HG03196 (cell line): ENCODE data around the gene TBC1D19.
A peak's percentile ranks its signal among the peaks of the same experiment; 100 is the strongest.

Experiments
- ATAC-seq: cut with Tn5 transposase; IDR thresholded peaks from one replicate; pipeline ENCODE4 v1.9.1; 2021; ENCODE audit not compliant: unreplicated experiment

The TBC1D19 gene

GRCh38 chr4:26779224-26779623, 195.3 kb downstream of the TBC1D19 start:
- ATAC-seq = no peak

GRCh38 chr4:26779674-26780073, 195.8 kb downstream of the TBC1D19 start:
- no peak for ATAC-seq

- peak; percentile 98 for ATAC-seq
Measured at GRCh38 chr4:26780539-26780938, 196.7 kb downstream of the TBC1D19 start.

GRCh38 chr4:26782168-26782829, 198.4 kb downstream of the TBC1D19 start:
- ATAC-seq = no peak

- ATAC-seq = no peak
Measured at GRCh38 chr4:26782830-26783202, 198.9 kb downstream of the TBC1D19 start.

- ATAC-seq = no peak
Measured at GRCh38 chr4:26784207-26784865, 200.5 kb downstream of the TBC1D19 start.

GRCh38 chr4:26785312-26785711, 201.4 kb downstream of the TBC1D19 start:
- ATAC-seq = no peak

GRCh38 chr4:26785810-26786209, 201.9 kb downstream of the TBC1D19 start:
- ATAC-seq = no peak

GRCh38 chr4:26786916-26787315, 203.0 kb downstream of the TBC1D19 start:
- ATAC-seq = no peak

GRCh38 chr4:26787461-26788340, 203.8 kb downstream of the TBC1D19 start:
- peak; percentile 70 for ATAC-seq

- peak; percentile 18 for ATAC-seq
Measured at GRCh38 chr4:26788341-26788733, 204.5 kb downstream of the TBC1D19 start.

- ATAC-seq = no peak
Measured at GRCh38 chr4:26789208-26789607, 205.3 kb downstream of the TBC1D19 start.

- no peak for ATAC-seq
Measured at GRCh38 chr4:26791346-26791745, 207.5 kb downstream of the TBC1D19 start.

GRCh38 chr4:26792639-26793038, 208.8 kb downstream of the TBC1D19 start:
- no peak for ATAC-seq

GRCh38 chr4:26793735-26794134, 209.9 kb downstream of the TBC1D19 start:
- no peak for ATAC-seq

GRCh38 chr4:26796081-26796480, 212.2 kb downstream of the TBC1D19 start:
- no peak for ATAC-seq

- no peak for ATAC-seq
Measured at GRCh38 chr4:26802790-26803189, 218.9 kb downstream of the TBC1D19 start.

- ATAC-seq = no peak
Measured at GRCh38 chr4:26803211-26803861, 219.5 kb downstream of the TBC1D19 start.

- no peak for ATAC-seq
Measured at GRCh38 chr4:26804451-26804850, 220.6 kb downstream of the TBC1D19 start.

- no peak for ATAC-seq
Measured at GRCh38 chr4:26804925-26805324, 221.0 kb downstream of the TBC1D19 start.
